Trophoblast cell (in vitro differentiated cells and primary cell): ENCODE measurements around the gene PRKAR1B. TPM values are rescaled to one million over a fixed set of nuclear protein-coding genes. Genes with fewer than 3 reads are reported as not detected.

Experiments used
- DNase-seq, 2 donors: peaks; one replicate each; pipeline ENCODE4 v3.0.0-alpha.2; 2016
- H2AFZ ChIP-seq: 2 replicates; pipeline ENCODE4 v1.6.1; 2013; ENCODE audit warnings: low read length, moderate library complexity, mild to moderate bottlenecking; ENCODE audit not compliant: insufficient read depth, poor library complexity
- H2AK5ac ChIP-seq: 2 replicates; pipeline ENCODE4 v1.6.1; 2013; ENCODE audit warnings: mild to moderate bottlenecking, low read length
- H2BK120ac ChIP-seq: 2 replicates; pipeline ENCODE4 v1.6.1; 2013; ENCODE audit warnings: low read length, mild to moderate bottlenecking, moderate library complexity; ENCODE audit not compliant: insufficient read depth, poor library complexity
- H2BK12ac ChIP-seq: 2 replicates; pipeline ENCODE4 v1.6.1; 2013; ENCODE audit warnings: mild to moderate bottlenecking, low read length, moderate library complexity
- H2BK5ac ChIP-seq: 2 replicates; pipeline ENCODE4 v1.6.1; 2013; ENCODE audit warnings: low read length, low read depth, moderate library complexity, mild to moderate bottlenecking; ENCODE audit not compliant: poor library complexity
- H3K14ac ChIP-seq: 2 replicates; pipeline ENCODE4 v1.6.1; 2013; ENCODE audit warnings: mild to moderate bottlenecking, low read length
- H3K18ac ChIP-seq: 2 replicates; pipeline ENCODE4 v1.6.1; 2013; ENCODE audit warnings: mild to moderate bottlenecking, low read length
- H3K23ac ChIP-seq: 2 replicates; pipeline ENCODE4 v1.6.1; 2013; ENCODE audit warnings: low read length
- H3K27ac ChIP-seq: 2 replicates; pipeline ENCODE4 v1.5.1; 2013; ENCODE audit warnings: low read depth, mild to moderate bottlenecking, inconsistent platforms, low read length, moderate library complexity
- H3K27me3 ChIP-seq: 2 replicates; pipeline ENCODE4 v1.6.1; 2013; ENCODE audit warnings: inconsistent platforms, mild to moderate bottlenecking, low read length, moderate library complexity; ENCODE audit not compliant: insufficient read depth
- H3K36me3 ChIP-seq, 2 experiments: 1 replicate in 1 of 2; 2 replicates in 1 of 2; pipeline ENCODE4 v1.6.1; 2013; ENCODE audit warnings: low read length in 2 of 2, mild to moderate bottlenecking in 2 of 2, moderate library complexity in 1 of 2; ENCODE audit not compliant: insufficient read depth in 2 of 2, control insufficient read depth in 1 of 2
- H3K4ac ChIP-seq: 2 replicates; pipeline ENCODE4 v1.6.1; 2013; ENCODE audit warnings: low read depth, mild to moderate bottlenecking, low read length, moderate library complexity
- H3K4me1 ChIP-seq, 2 experiments: 1 replicate in 1 of 2; 2 replicates in 1 of 2; pipeline ENCODE4 v1.6.1; 2013; ENCODE audit warnings: low read length in 2 of 2, mild to moderate bottlenecking in 2 of 2, moderate library complexity in 1 of 2; ENCODE audit not compliant: insufficient read depth in 2 of 2, control insufficient read depth in 1 of 2
- H3K4me2 ChIP-seq: 2 replicates; pipeline ENCODE4 v1.6.1; 2013; ENCODE audit warnings: inconsistent platforms, mild to moderate bottlenecking, low read length, moderate library complexity
- H3K4me3 ChIP-seq: 2 replicates; pipeline ENCODE4 v1.5.1; 2013; ENCODE audit warnings: mild to moderate bottlenecking, low read depth, low read length, inconsistent platforms
- H3K79me1 ChIP-seq: one replicate; pipeline ENCODE4 v1.6.1; 2013; ENCODE audit warnings: low read length
- H3K79me2 ChIP-seq: 2 replicates; pipeline ENCODE4 v1.6.1; 2013; ENCODE audit warnings: low read length, mild to moderate bottlenecking; ENCODE audit not compliant: control insufficient read depth, insufficient read depth, poor library complexity
- H3K9ac ChIP-seq: 2 replicates; pipeline ENCODE4 v1.6.1; 2013; ENCODE audit warnings: mild to moderate bottlenecking, low read length
- H3K9me3 ChIP-seq: 2 replicates; pipeline ENCODE4 v1.6.1; 2013; ENCODE audit warnings: low read depth, mild to moderate bottlenecking, control low read depth, inconsistent platforms, low read length; ENCODE audit not compliant: insufficient read depth
- H4K12ac ChIP-seq: 2 replicates; pipeline ENCODE4 v1.6.1; 2013; ENCODE audit warnings: low read depth, mild to moderate bottlenecking, low read length, moderate library complexity
- H4K8ac ChIP-seq: 2 replicates; pipeline ENCODE4 v1.6.1; 2013; ENCODE audit warnings: low read depth, mild to moderate bottlenecking, low read length, moderate library complexity
- H4K91ac ChIP-seq: one replicate; pipeline ENCODE4 v1.6.1; 2013; ENCODE audit warnings: low read depth, mild to moderate bottlenecking, low read length, moderate library complexity
- WGBS: extraction: QIAGEN DNeasy Blood & Tissue Kit; methylation state at CpG from one replicate; pipeline ENCODE4 v1.1.7; 2013; ENCODE audit warnings: missing lambda C conversion rate; ENCODE audit not compliant: insufficient read length, insufficient coverage; ENCODE audit errors: extremely low coverage; 5-methylcytosine and 5-hydroxymethylcytosine counted together
- polyA plus RNA-seq: library from polyadenylated mRNA; stranded (reverse); fragments of 200-250 nt; gene quantifications from 2 replicates; pipeline ENCODE4 v1.2.3, GENCODE V29; 2013

The PRKAR1B gene
- polyA plus RNA-seq, result 2.6 and 3.4 TPM in 2 replicates

GRCh38 chr7:727104-727805, at the start of gene PRKAR1B:
PRKAR1B (minus strand) TSS chr7:727281; CDS start chr7:711505, 15,776 bp downstream.
- Histone ChIP-seq H2BK120ac (no peak within 1 kb of the TSS), H4K91ac (peak within 1 kb of the TSS; percentile 76), H3K36me3 (peaks cover 20% of the 10 kb centered on the region in 2 experiments), H2AFZ (peak within 1 kb of the TSS; percentile 90), H3K79me1 (peaks cover 2% of the 10 kb centered on the region), H3K4me1 (peaks cover 3 to 12% of the 10 kb centered on the region in 2 experiments), H3K79me2 (peaks cover 4% of the 10 kb centered on the region), H4K12ac (peak within 1 kb of the TSS; percentile 50), H2AK5ac (peak within 1 kb of the TSS; percentile 6), H3K9me3 (peaks cover 4% of the 10 kb centered on the region), H3K14ac (peak within 1 kb of the TSS; percentile 68), H3K4me2 (peak within 1 kb of the TSS; percentile 81), H3K4me3 (peak within 1 kb of the TSS; percentile 97), H2BK5ac (no peak within 1 kb of the TSS), H3K4ac (peak within 1 kb of the TSS; percentile 61), H3K9ac (peak within 1 kb of the TSS; percentile 92), H3K27me3 (no peaks in the 10 kb centered on the region), H2BK12ac (no peak within 1 kb of the TSS), H3K18ac (peak within 1 kb of the TSS; percentile 91), H3K23ac (no peak within 1 kb of the TSS), H4K8ac (peak within 1 kb of the TSS; percentile 95), H3K27ac (no peak within 1 kb of the TSS)
- WGBS, result no CpG with 5 or more reads among the region's 66 CpGs
- DNase-seq, result no peak

- WGBS, result no CpG with 5 or more reads among the region's 10 CpGs
- no peaks in the 10 kb centered on the region for H3K79me2 ChIP-seq
- H3K9ac ChIP-seq, result no peak overlapping the region
- H2BK120ac ChIP-seq, result no peak overlapping the region
- H3K23ac ChIP-seq, result no peak overlapping the region
- H4K12ac ChIP-seq, result no peak overlapping the region
- H3K9me3 ChIP-seq, result peaks cover 3% of the 10 kb centered on the region
- no peak for DNase-seq
- H3K4me1 ChIP-seq, result peaks cover 0 to 2% of the 10 kb centered on the region in 2 experiments
- H3K27me3 ChIP-seq, result no peaks in the 10 kb centered on the region
- no peak overlapping the region for H3K27ac ChIP-seq
- no peak overlapping the region for H2AK5ac ChIP-seq
- no peak overlapping the region for H4K91ac ChIP-seq
- H3K4me2 ChIP-seq, result no peak overlapping the region
- no peak overlapping the region for H3K4ac ChIP-seq
- H2BK12ac ChIP-seq, result no peak overlapping the region
- peaks cover 46% of the 10 kb centered on the region in 2 experiments for H3K36me3 ChIP-seq
- no peak overlapping the region for H3K4me3 ChIP-seq
- no peak overlapping the region for H2AFZ ChIP-seq
- no peak overlapping the region for H4K8ac ChIP-seq
- H2BK5ac ChIP-seq, result no peak overlapping the region
- H3K14ac ChIP-seq, result no peak overlapping the region
- no peaks in the 10 kb centered on the region for H3K79me1 ChIP-seq
- no peak overlapping the region for H3K18ac ChIP-seq
Measured at GRCh38 chr7:776381-776780, 49.3 kb upstream of the PRKAR1B start.

GRCh38 chr7:774161-775109, 47.4 kb upstream of the PRKAR1B start:
- Histone ChIP-seq H3K27me3 (no peaks in the 10 kb centered on the region), H3K14ac (no peak overlapping the region), H4K12ac (no peak overlapping the region), H4K8ac (no peak overlapping the region), H2AFZ (no peak overlapping the region), H2BK5ac (no peak overlapping the region), H3K9me3 (peaks cover 2% of the 10 kb centered on the region), H4K91ac (no peak overlapping the region), H3K4me2 (no peak overlapping the region), H3K79me2 (no peaks in the 10 kb centered on the region), H3K4me3 (no peak overlapping the region), H2BK12ac (no peak overlapping the region), H3K4ac (no peak overlapping the region), H3K79me1 (no peaks in the 10 kb centered on the region), H3K23ac (no peak overlapping the region), H3K9ac (no peak overlapping the region), H2BK120ac (no peak overlapping the region), H3K4me1 (peaks cover 2 to 7% of the 10 kb centered on the region in 2 experiments), H3K27ac (no peak overlapping the region), H3K18ac (no peak overlapping the region), H3K36me3 (peaks cover 36 to 46% of the 10 kb centered on the region in 2 experiments), H2AK5ac (no peak overlapping the region)
- no CpG with 5 or more reads among the region's 65 CpGs for WGBS
- peak; percentile 14 to 60 for DNase-seq

- H2BK120ac ChIP-seq, result no peak overlapping the region
- peaks cover under 1% of the 10 kb centered on the region for H3K9me3 ChIP-seq
- no peak for DNase-seq
- H3K4ac ChIP-seq, result no peak overlapping the region
- no peak overlapping the region for H3K23ac ChIP-seq
- no peak overlapping the region for H3K18ac ChIP-seq
- H3K36me3 ChIP-seq, result peaks cover 33 to 41% of the 10 kb centered on the region in 2 experiments
- WGBS, result no CpG with 5 or more reads among the region's 12 CpGs
- H3K27me3 ChIP-seq, result no peaks in the 10 kb centered on the region
- H3K9ac ChIP-seq, result no peak overlapping the region
- no peak overlapping the region for H3K27ac ChIP-seq
- H3K79me1 ChIP-seq, result no peaks in the 10 kb centered on the region
- H2BK5ac ChIP-seq, result no peak overlapping the region
- no peak overlapping the region for H3K14ac ChIP-seq
- no peak overlapping the region for H2AFZ ChIP-seq
- H2AK5ac ChIP-seq, result no peak overlapping the region
- no peak overlapping the region for H2BK12ac ChIP-seq
- no peak overlapping the region for H3K4me2 ChIP-seq
- H4K8ac ChIP-seq, result no peak overlapping the region
- no peak overlapping the region for H3K4me3 ChIP-seq
- H3K79me2 ChIP-seq, result no peaks in the 10 kb centered on the region
- no peak overlapping the region for H4K12ac ChIP-seq
- H3K4me1 ChIP-seq, result peaks cover 2 to 7% of the 10 kb centered on the region in 2 experiments
- H4K91ac ChIP-seq, result no peak overlapping the region
Measured at GRCh38 chr7:773622-773915, 46.5 kb upstream of the PRKAR1B start.
